ENCODE measurements around the gene VIT.

Gene VIT

GRCh38 chr2:36729067-36729466 lies 32.6 kb downstream of the VIT start:
- TF ChIP-seq CTCF (IDR thresholded peaks at IDR 0.05; ENCODE audit: low read depth, low read length): no peak
- DNase-seq (ENCODE audit: extremely low read depth, low read depth): no peak

GRCh38 chr2:36731941-36732672 lies 35.6 kb downstream of the VIT start:
- DNase-seq (ENCODE audit: extremely low read depth, low read depth): peak; percentile 99

GRCh38 chr2:36732673-36733036 lies 36.1 kb downstream of the VIT start:
- DNase-seq (ENCODE audit: extremely low read depth, low read depth): no peak
- no peak for TF ChIP-seq CTCF (IDR thresholded peaks at IDR 0.05; ENCODE audit: low read depth, low read length)

More at GRCh38 chr2:36731941-36732672, 35.6 kb downstream of the VIT start:
- TF ChIP-seq CTCF (IDR thresholded peaks at IDR 0.05; ENCODE audit: low read depth, low read length): no peak

GRCh38 chr2:36733215-36733614 lies 36.7 kb downstream of the VIT start:
- no peak for DNase-seq (ENCODE audit: extremely low read depth, low read depth)
- TF ChIP-seq CTCF (IDR thresholded peaks at IDR 0.05; ENCODE audit: low read depth, low read length): no peak

GRCh38 chr2:36734304-36734703 lies 37.8 kb downstream of the VIT start:
- DNase-seq (ENCODE audit: extremely low read depth, low read depth): no peak

GRCh38 chr2:36737131-36737750 lies 40.7 kb downstream of the VIT start:
- DNase-seq (ENCODE audit: extremely low read depth, low read depth): peak; percentile 45
- no peak for TF ChIP-seq CTCF (IDR thresholded peaks at IDR 0.05; ENCODE audit: low read depth, low read length)

More at GRCh38 chr2:36734304-36734703, 37.8 kb downstream of the VIT start:
- TF ChIP-seq CTCF (IDR thresholded peaks at IDR 0.05; ENCODE audit: low read depth, low read length): no peak

- DNase-seq (ENCODE audit: extremely low read depth, low read depth): no peak
- TF ChIP-seq CTCF (IDR thresholded peaks at IDR 0.05; ENCODE audit: low read depth, low read length): no peak
These were observed 43.6 kb downstream of the VIT start for GRCh38 chr2:36740061-36740460.
